HEK293 (cell line): ENCODE data around the gene KRTAP12-4.
"Not testable (repeated sequence)": the region's sequence is repeated elsewhere in the genome, so short reads cannot be mapped to it uniquely, and the experiment has no call there.

Experiments
- CTCF ChIA-PET: fragments of 350-600 bp; formaldehyde crosslinking; extraction: SDS; loops from one replicate; lab custom pipeline; 2021; ENCODE audit warnings: antibody characterized with exemption; lab: Yijun Ruan, JAX
- POLR2A ChIA-PET: fragments of 300-600 bp; formaldehyde crosslinking; extraction: SDS; loops from one replicate; lab custom pipeline; 2020; ENCODE audit warnings: antibody characterized with exemption, inconsistent platforms; lab: Yijun Ruan, JAX
- H3K27ac ChIP-seq: fragments of 200-500 bp; sonication (Bioruptor generic); 2 replicates; pipeline ENCODE4 v1.5.1; 2014; ENCODE audit warnings: low read depth, low read length, control low read depth, inconsistent platforms; ENCODE audit errors: extremely low read depth
- H3K36me3 ChIP-seq, 2 experiments: fragments of 200-500 bp in 1 of 2; sonication (Bioruptor generic) in 1 of 2; 1 replicate in 1 of 2; 2 replicates in 1 of 2; pipeline ENCODE4 v1.5.1; 2014 to 2017; ENCODE audit warnings: inconsistent platforms in 2 of 2, low read length in 2 of 2; ENCODE audit not compliant: control insufficient read depth in 2 of 2, insufficient read depth in 1 of 2
- H3K4me1 ChIP-seq: fragments of 200-500 bp; sonication (Bioruptor generic); 2 replicates; pipeline ENCODE4 v1.5.1; 2014; ENCODE audit warnings: mild to moderate bottlenecking, low read length, inconsistent platforms; ENCODE audit not compliant: control insufficient read depth, insufficient read depth
- H3K4me3 ChIP-seq: 2 replicates; pipeline ENCODE4 v1.5.1; 2011; ENCODE audit warnings: low read depth, mild to moderate bottlenecking, control low read depth, low read length, moderate library complexity
- H3K9me3 ChIP-seq: fragments of 200-500 bp; sonication (Bioruptor generic); 2 replicates; pipeline ENCODE4 v1.5.1; 2014; ENCODE audit warnings: low read depth, low read length, inconsistent platforms; ENCODE audit not compliant: control insufficient read depth, insufficient read depth
- EGR2 ChIP-seq: fragments of 450-650 bp; formaldehyde crosslinking; IDR thresholded peaks from 2 replicates; pipeline ENCODE4 v1.5.1; 2016; ENCODE audit warnings: low read depth, missing biosample characterization, missing genetic modification characterization
- GLIS1 ChIP-seq: fragments of 450-650 bp; formaldehyde crosslinking; IDR thresholded peaks from 2 replicates; pipeline ENCODE4 v1.5.1; 2016; ENCODE audit warnings: missing biosample characterization, missing genetic modification characterization
- ZFHX2 ChIP-seq: fragments of 450-650 bp; formaldehyde crosslinking; conservative IDR thresholded peaks from 2 replicates; pipeline ENCODE4 v1.5.1; 2016; ENCODE audit warnings: missing biosample characterization, missing genetic modification characterization
- ZIC2 ChIP-seq: fragments of 450-650 bp; formaldehyde crosslinking; IDR thresholded peaks from 2 replicates; pipeline ENCODE4 v1.5.1; 2016; ENCODE audit warnings: missing biosample characterization, missing genetic modification characterization
- ZNF114 ChIP-seq: fragments of 450-650 bp; formaldehyde crosslinking; IDR thresholded peaks from 2 replicates; pipeline ENCODE4 v1.5.0; 2017; ENCODE audit warnings: missing biosample characterization, missing genetic modification characterization
- ZNF335 ChIP-seq: fragments of 450-650 bp; formaldehyde crosslinking; conservative IDR thresholded peaks from 2 replicates; pipeline ENCODE4 v1.5.1; 2016; ENCODE audit warnings: missing biosample characterization, missing genetic modification characterization
- ZNF398 ChIP-seq: fragments of 450-650 bp; formaldehyde crosslinking; IDR thresholded peaks from 2 replicates; pipeline ENCODE4 v1.5.1; 2017; ENCODE audit warnings: missing biosample characterization, missing genetic modification characterization
- ZNF473 ChIP-seq: fragments of 450-650 bp; formaldehyde crosslinking; IDR thresholded peaks from 2 replicates; pipeline ENCODE4 v1.5.1; 2017; ENCODE audit warnings: missing biosample characterization, missing genetic modification characterization
- ZNF510 ChIP-seq: fragments of 450-650 bp; formaldehyde crosslinking; IDR thresholded peaks from 2 replicates; pipeline ENCODE4 v1.5.1; 2018; ENCODE audit warnings: mild to moderate bottlenecking, missing genetic modification characterization, missing biosample characterization; ENCODE audit not compliant: insufficient replicate concordance
- ZSCAN18 ChIP-seq: fragments of 450-650 bp; formaldehyde crosslinking; IDR thresholded peaks from 2 replicates; pipeline ENCODE4 v1.5.1; 2016; ENCODE audit warnings: missing biosample characterization, missing genetic modification characterization
- TF ChIP-seq, protein P1 (sequence below): fragments of 450-650 bp; formaldehyde crosslinking; IDR thresholded peaks from 2 replicates; pipeline ENCODE4 v1.5.1; 2016; ENCODE audit warnings: missing biosample characterization, missing genetic modification characterization
- TF ChIP-seq, protein P2 (sequence below): fragments of 450-650 bp; formaldehyde crosslinking; IDR thresholded peaks from 2 replicates; pipeline ENCODE4 v1.5.1; 2016; ENCODE audit warnings: missing biosample characterization, missing genetic modification characterization
- TF ChIP-seq, protein P3 (sequence below): fragments of 450-650 bp; formaldehyde crosslinking; IDR thresholded peaks from 2 replicates; pipeline ENCODE4 v1.5.1; 2016; ENCODE audit warnings: missing biosample characterization, missing genetic modification characterization

KRTAP12-4 gene

DNA sequence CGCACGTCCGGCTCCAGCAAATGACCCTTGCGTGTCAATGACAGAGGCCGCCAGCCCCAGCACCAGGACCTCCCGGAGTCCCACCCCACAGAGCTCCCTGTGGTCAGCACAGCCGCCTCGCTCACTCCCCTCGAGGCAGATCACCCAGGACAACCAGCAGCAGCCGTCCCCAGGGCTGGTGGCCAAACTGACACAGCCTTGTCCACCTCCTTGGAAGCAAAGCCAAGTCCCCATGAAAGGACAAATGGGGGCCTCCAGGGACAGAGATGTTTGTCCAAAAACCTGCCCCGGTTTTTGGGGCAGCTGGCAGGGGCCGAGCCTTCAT lies 15.2 kb downstream of the KRTAP12-4 start (continued):
- TF ChIP-seq ZSCAN18 (tag by site-specific recombination) (no peak), ZNF473 (tag by site-specific recombination) (no peak), ZNF510 (tag by site-specific recombination) (no peak)
- TF ChIP-seq, protein P1, sequence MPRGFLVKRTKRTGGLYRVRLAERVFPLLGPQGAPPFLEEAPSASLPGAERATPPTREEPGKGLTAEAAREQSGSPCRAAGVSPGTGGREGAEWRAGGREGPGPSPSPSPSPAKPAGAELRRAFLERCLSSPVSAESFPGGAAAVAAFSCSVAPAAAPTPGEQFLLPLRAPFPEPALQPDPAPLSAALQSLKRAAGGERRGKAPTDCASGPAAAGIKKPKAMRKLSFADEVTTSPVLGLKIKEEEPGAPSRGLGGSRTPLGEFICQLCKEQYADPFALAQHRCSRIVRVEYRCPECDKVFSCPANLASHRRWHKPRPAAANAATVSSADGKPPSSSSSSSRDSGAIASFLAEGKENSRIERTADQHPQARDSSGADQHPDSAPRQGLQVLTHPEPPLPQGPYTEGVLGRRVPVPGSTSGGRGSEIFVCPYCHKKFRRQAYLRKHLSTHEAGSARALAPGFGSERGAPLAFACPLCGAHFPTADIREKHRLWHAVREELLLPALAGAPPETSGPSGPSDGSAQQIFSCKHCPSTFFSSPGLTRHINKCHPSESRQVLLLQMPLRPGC (tag by site-specific recombination) = no peak
- TF ChIP-seq, protein P2, sequence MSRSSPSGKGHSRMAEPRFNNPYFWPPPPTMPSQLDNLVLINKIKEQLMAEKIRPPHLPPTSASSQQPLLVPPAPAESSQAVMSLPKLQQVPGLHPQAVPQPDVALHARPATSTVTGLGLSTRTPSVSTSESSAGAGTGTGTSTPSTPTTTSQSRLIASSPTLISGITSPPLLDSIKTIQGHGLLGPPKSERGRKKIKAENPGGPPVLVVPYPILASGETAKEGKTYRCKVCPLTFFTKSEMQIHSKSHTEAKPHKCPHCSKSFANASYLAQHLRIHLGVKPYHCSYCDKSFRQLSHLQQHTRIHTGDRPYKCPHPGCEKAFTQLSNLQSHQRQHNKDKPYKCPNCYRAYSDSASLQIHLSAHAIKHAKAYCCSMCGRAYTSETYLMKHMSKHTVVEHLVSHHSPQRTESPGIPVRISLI (tag by site-specific recombination) = no peak
- TF ChIP-seq, protein P3, sequence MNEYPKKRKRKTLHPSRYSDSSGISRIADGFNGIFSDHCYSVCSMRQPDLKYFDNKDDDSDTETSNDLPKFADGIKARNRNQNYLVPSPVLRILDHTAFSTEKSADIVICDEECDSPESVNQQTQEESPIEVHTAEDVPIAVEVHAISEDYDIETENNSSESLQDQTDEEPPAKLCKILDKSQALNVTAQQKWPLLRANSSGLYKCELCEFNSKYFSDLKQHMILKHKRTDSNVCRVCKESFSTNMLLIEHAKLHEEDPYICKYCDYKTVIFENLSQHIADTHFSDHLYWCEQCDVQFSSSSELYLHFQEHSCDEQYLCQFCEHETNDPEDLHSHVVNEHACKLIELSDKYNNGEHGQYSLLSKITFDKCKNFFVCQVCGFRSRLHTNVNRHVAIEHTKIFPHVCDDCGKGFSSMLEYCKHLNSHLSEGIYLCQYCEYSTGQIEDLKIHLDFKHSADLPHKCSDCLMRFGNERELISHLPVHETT (tag by site-specific recombination) = no peak
- TF ChIP-seq, all 188 proteins: peak for 0

- POLR2A ChIA-PET, H3K4me1 ChIP-seq, H3K9me3 ChIP-seq, CTCF ChIA-PET, H3K36me3 ChIP-seq, H3K4me3 ChIP-seq, H3K27ac ChIP-seq: not testable (repeated sequence)
- TF ChIP-seq GLIS1 (tag by site-specific recombination) = peak; percentile 19; the same call in 1 of the 2 replicates
Measured at GRCh38 chr21:44638506-44639330, 15.7 kb downstream of the KRTAP12-4 start.

- CTCF ChIA-PET, H3K9me3 ChIP-seq: not testable (repeated sequence)
Measured at GRCh38 chr21:44637851-44638348, 16.6 kb downstream of the KRTAP12-4 start.

DNA sequence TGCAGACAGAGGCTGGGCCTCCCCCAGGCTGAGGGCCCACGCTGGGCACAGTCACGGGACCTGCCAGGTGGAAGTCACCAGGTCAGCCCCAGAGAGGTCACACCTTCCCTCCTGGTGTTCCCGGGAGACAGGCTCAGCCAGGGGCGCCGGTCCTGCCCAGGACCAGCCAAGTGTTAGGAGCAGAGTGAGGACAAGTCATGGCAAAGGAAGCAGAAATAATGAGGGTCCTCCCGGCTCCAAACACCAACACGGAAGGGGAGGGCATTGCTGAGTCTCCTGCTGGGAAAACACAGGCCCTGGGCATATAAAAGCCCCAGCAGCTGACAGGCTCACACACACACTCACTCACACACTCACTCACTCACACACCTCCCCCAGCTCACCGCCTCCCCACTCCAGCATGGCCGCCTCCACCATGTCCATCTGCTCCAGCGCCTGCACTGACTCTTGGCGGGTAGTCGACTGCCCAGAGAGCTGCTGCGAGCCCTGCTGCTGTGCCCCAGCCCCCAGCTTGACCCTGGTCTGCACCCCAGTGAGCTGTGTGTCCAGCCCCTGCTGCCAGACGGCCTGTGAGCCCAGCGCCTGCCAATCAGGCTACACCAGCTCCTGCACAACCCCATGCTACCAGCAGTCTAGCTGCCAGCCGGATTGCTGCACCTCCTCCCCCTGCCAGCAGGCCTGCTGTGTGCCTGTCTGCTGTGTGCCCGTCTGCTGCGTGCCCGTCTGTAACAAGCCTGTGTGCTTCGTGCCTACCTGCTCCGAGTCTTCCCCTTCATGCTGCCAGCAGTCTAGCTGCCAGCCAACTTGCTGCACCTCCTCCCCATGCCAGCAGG lies 17.2 kb downstream of the KRTAP12-4 start, which contains the start of gene KRTAP10-10:
Gene KRTAP10-10 (plus strand): TSS at position 339 of the 833 bp plus-strand sequence. CDS start 62 bp downstream, at position 401.
- Histone ChIP-seq H3K4me1 (no peaks in the 10 kb centered on the region), H3K27ac (no peak within 1 kb of the TSS), H3K4me3 (no peak within 1 kb of the TSS), H3K9me3 (no peaks in the 10 kb centered on the region), H3K36me3 (no peaks in the 10 kb centered on the region)
- TF ChIP-seq ZNF114 (tag by site-specific recombination) (no peak), GLIS1 (tag by site-specific recombination) (peak; percentile 26; the same call in 1 of the 2 replicates), ZFHX2 (tag by site-specific recombination) (peak; percentile 51), ZNF398 (tag by site-specific recombination) (peak; percentile 35; the same call in 1 of the 2 replicates), ZIC2 (peak; percentile 81), EGR2 (tag by site-specific recombination) (peak; percentile 31; the same call in 1 of the 2 replicates), ZNF335 (tag by site-specific recombination) (no peak)
- POLR2A ChIA-PET = no interaction called here
- CTCF ChIA-PET = no interaction called here

More at GRCh38 chr21:44637851-44638348, 16.6 kb downstream of the KRTAP12-4 start:
- H3K4me1 ChIP-seq, H3K36me3 ChIP-seq, POLR2A ChIA-PET, H3K27ac ChIP-seq, H3K4me3 ChIP-seq: not testable (repeated sequence)
- TF ChIP-seq ZIC2 = peak; percentile 5; the same call in 1 of the 2 replicates
